Stromal cell of bone marrow (primary cell): ENCODE results near the gene MYMX.
"Not testable (repeated sequence)": the region's sequence is repeated elsewhere in the genome, so short reads cannot be mapped to it uniquely, and the experiment has no call there.

ENCODE experiments used
- DNase-seq: peaks from one replicate; pipeline ENCODE4 v3.0.0-alpha.2; 2012; ENCODE audit warnings: low read depth

The MYMX gene

DNA sequence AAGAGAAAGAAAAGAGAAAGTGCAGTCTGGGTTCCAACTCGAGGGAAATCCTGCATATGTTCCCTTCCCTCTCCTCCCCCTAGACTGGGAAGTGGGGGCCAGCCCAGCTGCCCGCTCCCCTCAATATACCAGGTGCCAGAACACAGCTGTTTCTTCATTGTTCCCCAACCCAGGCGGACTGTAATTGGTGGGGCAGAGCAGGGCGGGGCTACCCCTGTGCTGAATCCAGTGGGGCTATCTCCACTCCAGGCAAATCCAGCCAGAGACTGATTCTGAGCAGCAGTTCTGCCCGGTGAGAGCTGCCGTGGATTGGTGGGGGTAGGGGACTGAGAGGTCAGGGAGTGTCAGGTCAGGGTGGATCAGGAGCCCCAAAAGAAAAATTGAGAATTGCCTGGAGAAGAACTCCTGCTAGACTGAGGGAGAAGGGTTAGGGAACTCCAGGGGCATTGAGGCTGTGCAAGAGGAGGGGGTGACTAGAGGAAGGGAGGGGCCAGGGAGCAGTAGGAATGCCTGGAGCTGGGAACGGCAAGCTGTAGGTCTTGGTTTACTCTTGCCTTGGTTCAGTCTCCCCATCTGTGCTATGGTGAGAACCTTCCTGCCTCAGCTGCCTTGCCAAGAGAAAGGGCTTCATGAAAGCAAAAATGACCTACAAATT is at the start of gene MYMX:
TSS of gene MYMX (plus strand) at position 250 of the 655 bp plus-strand sequence. CDS start 546 bp downstream, outside the sequence.
- no peak for DNase-seq

DNA sequence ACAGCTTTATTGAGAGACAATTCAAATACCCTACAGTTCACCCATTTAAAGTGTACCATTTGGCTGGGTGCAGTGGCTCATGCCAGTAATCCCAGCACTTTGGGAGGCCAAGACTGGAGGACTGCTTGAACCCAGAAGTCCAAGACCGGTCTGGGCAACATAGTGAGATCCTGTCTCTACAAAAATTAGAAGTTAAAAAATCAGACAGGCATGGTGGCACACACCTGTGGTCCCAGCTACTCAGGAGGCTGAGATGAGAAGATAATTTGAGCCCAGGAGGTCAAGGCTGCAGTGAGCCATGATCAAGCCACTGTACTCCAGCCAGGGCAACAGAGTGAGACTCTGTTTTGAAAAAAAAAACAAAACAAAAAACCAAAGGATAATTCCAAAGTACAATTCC is 49.2 kb upstream of the MYMX start:
- DNase-seq = no peak

DNA sequence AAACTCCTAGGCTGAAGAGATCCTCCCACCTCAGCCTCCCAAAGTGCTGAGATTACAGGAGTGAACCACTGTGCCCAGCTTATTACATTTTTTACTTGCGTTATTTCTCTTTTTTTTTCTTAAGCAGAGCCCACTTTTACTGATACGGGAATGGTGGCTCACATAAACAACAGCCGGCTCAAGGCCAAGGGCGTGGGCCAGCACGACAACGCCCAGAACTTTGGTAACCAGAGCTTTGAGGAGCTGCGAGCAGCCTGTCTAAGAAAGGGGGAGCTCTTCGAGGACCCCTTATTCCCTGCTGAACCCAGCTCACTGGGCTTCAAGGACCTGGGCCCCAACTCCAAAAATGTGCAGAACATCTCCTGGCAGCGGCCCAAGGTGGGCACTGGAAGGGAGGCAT is 47.6 kb upstream of the MYMX start:
- DNase-seq = no peak

DNA sequence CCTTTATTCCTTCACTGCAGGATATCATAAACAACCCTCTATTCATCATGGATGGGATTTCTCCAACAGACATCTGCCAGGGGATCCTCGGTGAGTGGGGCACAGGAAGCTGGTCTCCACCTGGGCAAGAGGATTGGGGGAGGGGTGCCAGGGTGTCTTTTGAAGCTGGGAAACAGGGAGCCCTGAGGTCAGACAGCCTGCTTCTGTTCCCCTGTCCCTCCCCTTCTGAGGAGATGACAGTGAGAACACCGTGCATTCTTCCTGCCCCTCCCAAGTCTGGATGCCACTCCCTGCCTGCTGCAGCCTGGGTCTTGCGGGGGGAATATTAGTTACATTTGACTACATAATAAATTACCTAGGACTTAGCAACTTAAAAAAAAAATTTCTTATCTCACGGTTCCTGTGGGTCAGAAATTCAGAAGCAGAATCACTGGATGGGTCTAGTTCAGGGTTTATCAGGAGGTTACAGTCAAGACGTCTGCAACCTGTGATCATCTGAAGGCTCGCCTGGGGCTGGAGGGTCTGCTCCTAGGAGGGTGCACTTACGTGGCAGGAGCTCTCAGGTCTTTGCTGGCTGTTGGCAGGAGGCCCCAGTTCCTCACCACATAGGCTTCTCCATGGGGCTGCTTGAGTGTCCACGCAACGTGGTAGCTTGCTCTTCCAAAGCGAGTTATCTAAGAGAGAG is 46.7 kb upstream of the MYMX start:
- DNase-seq = no peak

DNA sequence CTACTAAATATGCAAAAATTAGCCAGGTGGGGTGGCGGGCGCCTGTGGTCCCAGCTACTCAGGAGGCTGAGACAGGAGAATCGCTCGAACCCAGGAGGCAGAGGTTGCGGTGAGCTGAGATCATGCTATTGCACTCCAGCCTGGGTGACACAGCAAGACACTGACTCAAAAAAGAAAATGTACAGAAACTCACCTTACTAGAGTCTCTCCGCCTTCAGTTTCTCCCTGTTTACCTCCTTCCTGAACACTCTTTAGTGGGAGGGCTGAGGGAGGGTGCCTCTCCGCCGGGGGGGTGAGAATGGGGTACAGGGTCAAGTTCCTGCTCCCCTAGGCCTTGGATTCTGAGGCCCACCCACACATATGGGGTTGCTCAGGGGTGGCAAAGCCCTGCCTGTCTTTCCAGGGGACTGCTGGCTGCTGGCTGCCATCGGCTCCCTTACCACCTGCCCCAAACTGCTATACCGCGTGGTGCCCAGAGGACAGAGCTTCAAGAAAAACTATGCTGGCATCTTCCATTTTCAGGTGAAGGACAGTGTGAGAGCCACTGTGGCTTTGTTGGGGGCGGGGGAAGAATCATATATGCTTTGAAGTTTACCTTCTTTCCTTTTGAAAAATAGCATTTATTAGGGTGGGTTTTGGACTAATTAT is 44.7 kb upstream of the MYMX start:
- DNase-seq = no peak

DNA sequence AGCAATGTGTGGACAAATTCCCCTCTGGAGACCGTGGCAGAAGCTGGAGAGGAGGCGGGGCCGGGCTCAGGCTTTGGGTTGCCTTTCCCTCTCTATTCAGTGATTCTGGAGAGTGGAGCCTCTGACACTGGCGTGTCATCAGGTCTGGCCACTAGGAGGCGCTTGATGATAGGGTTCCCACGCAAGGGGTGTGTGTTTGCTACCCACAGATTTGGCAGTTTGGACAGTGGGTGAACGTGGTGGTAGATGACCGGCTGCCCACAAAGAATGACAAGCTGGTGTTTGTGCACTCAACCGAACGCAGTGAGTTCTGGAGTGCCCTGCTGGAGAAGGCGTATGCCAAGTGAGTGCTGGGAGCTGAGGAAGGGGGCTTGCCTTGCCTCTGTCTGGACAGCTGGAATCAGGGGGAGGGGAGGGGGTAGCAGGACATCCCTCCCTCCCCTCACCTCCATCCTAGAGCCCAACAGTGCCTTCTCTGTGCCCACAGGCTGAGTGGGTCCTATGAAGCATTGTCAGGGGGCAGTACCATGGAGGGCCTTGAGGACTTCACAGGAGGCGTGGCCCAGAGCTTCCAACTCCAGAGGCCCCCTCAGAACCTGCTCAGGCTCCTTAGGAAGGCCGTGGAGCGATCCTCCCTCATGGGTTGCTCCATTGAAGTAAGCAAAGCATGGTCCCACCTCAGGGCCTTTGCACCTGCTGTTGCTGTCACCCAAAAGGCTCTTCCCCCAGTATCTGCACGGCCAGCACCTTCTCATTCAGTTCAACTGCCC is 43.8 kb upstream of the MYMX start:
- peak; percentile 60 for DNase-seq

DNA sequence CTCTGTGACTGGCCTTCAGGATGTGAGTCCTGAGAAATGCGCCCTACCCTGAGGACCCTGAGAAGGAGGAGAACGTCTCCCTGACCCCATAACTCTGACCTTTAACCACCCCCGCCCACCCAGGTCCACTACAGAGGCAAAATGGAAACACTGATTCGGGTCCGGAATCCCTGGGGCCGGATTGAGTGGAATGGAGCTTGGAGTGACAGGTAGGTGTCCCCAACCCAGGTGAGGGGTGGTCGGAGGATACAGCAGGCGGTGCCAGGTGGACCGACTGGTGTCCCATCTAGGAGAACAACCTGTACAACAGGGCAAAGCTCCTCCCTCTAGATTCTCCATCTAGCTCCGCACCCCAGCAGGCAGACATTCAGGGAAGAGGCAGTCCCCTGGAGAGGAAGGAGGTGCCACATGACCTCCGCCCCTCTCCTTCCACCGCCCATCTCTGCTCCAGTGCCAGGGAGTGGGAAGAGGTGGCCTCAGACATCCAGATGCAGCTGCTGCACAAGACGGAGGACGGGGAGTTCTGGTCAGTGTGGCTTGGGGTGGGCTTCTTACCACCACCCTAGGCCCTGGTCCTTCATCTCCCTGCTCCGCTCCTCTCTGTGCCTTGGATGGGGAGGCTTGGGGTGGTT is 40.5 kb upstream of the MYMX start:
- no peak for DNase-seq

DNA sequence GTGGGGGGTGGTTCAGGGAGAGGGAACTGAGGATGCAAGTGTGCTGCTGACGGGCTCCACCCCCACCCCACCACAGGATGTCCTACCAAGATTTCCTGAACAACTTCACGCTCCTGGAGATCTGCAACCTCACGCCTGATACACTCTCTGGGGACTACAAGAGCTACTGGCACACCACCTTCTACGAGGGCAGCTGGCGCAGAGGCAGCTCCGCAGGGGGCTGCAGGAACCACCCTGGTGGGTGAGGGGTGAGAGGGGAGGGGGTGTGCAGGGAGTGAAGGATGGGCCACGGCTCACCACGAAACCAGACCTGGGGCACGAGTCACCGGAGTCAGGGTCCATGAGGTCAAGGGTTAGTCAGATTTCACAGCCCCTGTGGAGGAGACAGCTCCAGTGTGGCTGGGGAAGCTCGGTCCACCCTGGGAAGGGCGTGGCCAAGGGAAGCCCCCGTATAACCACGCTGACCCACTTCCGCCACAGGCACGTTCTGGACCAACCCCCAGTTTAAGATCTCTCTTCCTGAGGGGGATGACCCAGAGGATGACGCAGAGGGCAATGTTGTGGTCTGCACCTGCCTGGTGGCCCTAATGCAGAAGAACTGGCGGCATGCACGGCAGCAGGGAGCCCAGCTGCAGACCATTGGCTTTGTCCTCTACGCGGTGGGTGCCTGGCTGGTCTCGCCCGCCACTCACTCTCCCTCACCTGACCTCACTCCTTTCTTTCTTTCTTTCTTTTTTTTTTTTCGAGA is 39.8 kb upstream of the MYMX start:
- DNase-seq = no peak

DNA sequence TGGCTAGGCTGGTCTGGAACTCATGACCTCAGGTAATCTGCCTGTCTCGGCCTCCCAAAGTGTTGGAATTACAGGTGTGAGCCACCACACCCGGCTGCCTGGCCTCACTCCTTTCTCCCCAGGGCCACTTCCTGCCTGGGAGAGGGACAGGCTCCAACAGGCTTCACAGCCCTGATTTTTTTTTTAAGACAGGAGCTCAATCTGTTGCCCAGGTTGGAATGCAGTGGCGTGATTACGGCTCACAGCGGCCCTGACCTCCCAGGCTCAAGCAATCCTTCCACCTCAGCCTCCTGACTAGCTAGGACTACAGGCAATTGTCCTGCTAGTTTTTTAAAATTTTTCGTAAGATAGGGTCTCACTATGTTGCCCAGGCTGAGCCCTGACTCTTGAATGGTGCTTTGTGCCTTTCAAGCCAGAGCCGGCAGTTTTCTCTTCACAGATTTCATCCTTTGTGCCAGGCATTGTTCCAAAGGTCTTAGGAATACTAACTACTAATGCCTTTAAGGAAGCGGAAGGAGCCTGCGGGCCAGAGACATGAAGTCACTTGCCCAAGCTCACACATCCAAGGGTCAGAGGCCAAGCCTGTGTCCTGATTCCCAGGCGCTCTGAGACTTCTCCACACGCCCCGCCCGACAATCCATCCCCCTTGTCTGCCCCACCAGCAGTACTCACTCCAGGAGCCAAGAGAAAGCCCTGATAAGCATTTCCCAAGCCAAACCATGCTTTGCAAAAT is 38.9 kb upstream of the MYMX start:
- DNase-seq = peak; percentile 75

DNA sequence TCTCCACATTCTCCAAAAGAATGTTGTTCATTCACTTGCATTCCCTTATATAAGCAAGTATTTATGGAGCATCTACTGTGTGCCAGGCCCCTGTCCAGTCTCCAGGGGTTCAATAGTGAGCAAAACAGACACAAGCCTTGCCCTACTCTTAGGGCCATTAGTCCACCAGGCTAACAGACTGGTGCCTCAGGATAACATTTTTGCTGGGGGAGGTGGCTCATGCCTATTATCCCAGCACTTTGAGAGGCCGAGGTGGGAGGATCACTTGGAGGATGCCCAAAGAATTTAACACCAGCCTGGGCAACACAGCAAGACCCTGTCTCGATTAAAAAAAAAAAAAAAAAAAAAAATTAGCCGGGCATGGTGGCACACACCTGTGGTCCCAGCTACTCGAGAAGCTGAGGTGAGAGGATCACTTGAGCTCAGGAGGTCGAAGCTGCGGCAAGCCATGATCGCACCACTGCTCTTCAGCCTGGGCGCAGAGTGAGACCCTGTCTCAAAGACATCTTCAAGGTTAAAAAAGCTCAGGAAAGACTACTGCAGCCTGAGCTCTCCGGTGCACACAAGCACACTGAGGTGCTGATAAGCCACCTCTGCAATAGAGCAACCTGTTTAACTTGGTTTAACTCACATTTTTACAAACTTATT is 38.2 kb upstream of the MYMX start:
- no peak for DNase-seq

DNA sequence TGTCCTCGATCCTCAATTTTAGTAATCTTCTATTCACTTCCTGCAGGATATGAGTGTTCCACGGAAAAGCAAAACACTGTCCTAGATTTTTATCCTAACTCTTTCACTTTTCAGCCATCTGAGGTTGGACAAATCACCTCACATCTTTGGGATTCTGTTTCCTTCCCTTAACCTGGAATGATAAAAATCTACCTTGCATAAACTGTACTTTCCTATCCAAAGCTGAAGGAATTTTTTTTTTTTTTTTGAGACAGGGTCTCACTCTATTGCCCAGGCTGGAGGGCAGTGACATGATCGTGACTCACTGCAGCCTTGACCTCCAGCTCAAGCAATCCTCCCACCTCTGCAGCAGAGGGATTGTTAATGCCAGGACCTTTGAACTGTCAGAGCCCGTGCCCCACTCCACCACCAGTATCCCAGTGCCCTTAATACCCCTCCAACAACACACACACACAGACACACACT is 37.6 kb upstream of the MYMX start:
- no peak for DNase-seq

DNA sequence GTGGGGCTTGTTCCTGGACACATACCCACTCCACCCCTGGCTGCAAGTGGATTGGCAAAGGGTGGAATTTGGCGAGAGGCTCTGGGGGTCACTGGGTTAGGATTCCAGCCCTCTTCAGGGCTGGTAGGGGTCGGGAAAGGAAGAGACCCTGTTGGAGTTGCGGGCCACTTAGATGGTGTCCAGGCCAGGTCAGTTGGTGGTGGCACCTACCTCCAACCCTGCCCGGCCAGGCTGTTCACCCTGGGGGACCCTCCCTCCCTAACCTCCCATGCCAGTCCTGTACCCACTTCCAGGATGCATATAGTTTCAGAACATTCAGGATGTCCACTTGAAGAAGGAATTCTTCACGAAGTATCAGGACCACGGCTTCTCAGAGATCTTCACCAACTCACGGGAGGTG is 37.1 kb upstream of the MYMX start:
- no peak for DNase-seq

DNA sequence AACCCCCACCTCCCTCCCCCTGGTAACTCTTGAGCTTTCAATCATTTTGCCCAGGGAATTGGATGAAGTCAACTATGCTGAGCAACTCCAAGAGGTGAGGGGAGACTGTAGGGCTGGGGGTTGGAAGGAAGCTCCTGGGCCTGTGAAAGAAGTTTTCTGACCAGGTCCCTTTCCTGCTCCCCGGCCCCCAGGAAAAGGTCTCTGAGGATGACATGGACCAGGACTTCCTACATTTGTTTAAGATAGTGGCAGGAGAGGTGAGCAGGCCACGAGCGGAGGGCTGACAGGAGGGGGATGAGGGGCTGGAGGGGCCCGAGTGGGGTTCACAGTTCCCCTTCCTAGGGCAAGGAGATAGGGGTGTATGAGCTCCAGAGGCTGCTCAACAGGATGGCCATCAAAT is 36.3 kb upstream of the MYMX start:
- DNase-seq = no peak

DNA sequence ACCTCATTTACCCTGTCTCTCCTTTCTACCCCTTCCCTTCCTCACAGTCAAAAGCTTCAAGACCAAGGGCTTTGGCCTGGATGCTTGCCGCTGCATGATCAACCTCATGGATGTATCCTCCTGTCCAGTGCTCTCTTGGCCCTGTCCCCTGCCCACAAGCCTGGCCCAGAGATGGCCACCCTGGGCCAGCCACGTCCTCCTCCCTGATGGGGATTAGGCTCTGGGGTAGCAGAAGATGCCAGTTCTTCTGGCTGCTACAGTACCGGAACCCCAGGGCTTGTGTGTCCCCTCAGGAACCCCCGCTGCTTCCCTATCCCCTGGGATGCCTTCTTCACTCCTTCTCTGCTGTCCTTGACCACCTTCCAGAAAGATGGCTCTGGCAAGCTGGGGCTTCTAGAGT is 35.8 kb upstream of the MYMX start:
- no peak for DNase-seq

DNA sequence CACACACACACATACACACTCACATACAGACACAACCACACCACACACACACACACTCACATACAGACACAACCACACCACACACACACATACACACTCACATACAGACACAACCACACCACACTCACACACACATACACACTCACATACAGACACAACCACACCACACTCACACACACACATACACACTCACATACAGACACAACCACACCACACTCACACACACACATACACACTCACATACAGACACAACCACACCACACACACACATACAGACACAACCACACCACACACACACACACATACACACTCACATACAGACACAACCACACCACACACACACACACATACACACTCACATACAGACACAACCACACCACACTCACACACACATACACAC is 34.9 kb upstream of the MYMX start:
- not testable (repeated sequence) for DNase-seq

DNA sequence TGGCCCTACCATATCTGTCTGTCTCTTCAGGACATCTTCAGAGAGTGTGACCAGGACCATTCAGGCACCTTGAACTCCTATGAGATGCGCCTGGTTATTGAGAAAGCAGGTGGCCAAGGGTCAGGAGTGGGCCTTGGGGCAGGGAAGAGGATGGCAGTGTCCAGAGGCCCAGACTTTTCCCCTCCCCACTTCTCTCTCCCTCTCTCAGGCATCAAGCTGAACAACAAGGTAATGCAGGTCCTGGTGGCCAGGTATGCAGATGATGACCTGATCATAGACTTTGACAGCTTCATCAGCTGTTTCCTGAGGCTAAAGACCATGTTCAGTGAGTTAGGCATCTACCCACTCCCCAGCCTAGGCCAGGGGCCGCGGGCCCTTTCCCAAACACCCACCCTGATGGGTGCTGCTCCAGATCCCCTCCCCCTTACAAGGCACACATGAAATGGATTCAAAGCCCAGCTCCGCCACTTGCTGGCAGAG is 33.8 kb upstream of the MYMX start:
- no peak for DNase-seq

DNA sequence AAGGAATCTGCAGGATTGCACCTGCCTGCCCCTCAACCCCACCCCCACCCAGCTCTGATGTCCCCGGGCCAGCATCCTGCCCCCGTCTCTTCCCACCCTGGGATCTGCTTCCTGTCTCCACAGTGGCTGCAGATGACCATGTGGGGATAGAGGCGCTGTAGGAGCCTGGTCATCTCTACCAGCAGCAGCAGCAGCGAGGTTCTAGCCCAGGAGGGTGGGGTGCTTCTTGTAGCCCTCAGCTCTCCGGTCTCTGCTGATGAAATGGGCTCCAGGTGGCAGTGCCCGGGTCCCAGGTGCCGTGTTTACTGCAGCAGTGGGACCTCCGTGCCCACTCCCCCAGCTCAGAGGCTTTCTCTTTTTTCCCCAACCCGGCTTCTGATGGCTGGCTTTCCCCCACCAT is 32.9 kb upstream of the MYMX start:
- DNase-seq = no peak

DNA sequence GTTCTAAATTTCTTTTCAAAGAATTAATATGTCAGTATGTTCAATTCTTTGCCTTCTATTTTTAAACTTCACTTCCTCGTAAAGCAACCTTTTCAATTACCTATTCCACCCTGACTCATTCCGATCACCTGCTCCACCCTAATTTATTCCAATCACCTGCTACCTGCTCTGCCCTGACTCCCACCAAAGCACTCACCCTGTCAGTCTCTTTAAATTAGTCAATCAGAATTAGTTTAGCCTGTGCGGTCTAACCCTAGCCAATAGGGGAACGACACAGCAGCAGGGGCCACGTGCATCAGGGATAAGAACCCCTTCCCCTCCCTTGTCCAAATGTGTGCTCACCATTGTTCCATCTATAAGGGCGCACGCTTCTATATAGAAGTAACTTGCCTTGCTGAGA is 31.4 kb upstream of the MYMX start:
- not testable (repeated sequence) for DNase-seq

DNA sequence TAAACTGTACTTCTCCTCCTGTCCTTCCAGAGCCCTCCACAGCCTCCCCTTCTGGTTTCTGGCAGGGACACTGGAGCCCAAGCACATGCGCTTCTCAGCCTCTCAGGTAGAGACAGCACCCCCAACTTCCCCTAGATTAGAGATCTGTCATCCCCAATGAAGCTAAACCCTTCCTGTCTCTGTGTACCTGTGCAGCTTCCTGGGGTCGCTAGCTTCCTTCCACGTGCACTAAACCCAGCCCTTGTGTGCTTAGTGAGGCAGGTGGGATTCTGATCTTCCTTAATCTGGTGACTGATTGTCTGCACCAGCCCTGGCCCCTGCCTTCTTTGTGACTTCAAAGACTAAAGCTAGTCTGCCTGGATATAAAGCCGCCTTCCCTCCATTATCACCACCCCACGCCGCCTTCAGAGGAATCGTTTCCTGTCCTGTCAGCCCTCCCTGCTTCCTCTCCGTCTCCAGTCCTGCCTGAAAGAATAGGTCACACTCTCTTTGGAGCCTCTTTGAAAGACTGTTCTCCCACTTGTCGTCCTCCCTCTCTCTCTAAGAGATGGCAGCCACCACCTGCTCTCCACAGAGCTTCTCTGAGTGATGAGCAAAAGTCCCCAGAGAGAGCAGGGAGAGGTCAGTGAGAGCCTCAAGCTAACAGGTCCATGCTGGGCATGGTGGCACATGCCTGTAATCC is 30.6 kb upstream of the MYMX start:
- no peak for DNase-seq
